ENCODE data around the gene PAQR3. TPM values are rescaled to one million over a fixed set of nuclear protein-coding genes. Genes with fewer than 3 reads are reported as not detected.

Gene PAQR3
- total and polyA plus RNA-seq, 2 of the 8 experiments (the other 6 are each of a cell fraction or from before 2014, with no cell fraction given) = 28.9 to 35.2 TPM

GRCh38 chr4:78938474-78938867, 767 bp downstream of the PAQR3 start:
- Histone ChIP-seq H4K20me1 (replicated peaks in 1 of 2; ENCODE audit: control insufficient read depth in 1 of 2, insufficient read depth in 2 of 2, low read length in 2 of 2) (peaks cover 2 to 4% of the 10 kb centered on the region in 2 experiments), H3K27me3 (replicated peaks in 1 of 4; ENCODE audit: control insufficient read depth in 3 of 4, extremely low read depth in 1 of 4, insufficient read depth in 3 of 4, low read length in 3 of 4) (peaks cover 0 to 13% (median 3%) of the 10 kb centered on the region in 4 experiments; a peak in 4 of 7 replicates), H3K27ac (ENCODE audit: low read depth, low read length) (no peak overlapping the region), H3K4me3 (ENCODE audit: extremely low read depth in 1 of 4, insufficient read depth in 2 of 4, low read depth in 3 of 4, low read length in 4 of 4) (peak overlapping the region; percentile 61 to 95 (median 86)), H4K91ac (replicated peaks; ENCODE audit: insufficient read length, low read length) (no peak overlapping the region), H3K14ac (ENCODE audit: insufficient read length) (no peak overlapping the region), H3K56ac (replicated peaks; ENCODE audit: insufficient read length, low read depth, low read length) (no peak overlapping the region), H4K5ac (ENCODE audit: insufficient read length, low read depth, low read length) (no peak overlapping the region), H3K79me1 (ENCODE audit: low read depth, low read length) (no peaks in the 10 kb centered on the region; the same call in 1 of the 2 replicates), H3K23ac (ENCODE audit: insufficient read length) (no peak overlapping the region), H2BK120ac (replicated peaks; ENCODE audit: low read depth, low read length) (no peak overlapping the region), H3K9ac (replicated peaks in 1 of 4; ENCODE audit: extremely low read depth in 1 of 4, low read depth in 3 of 4, low read length in 3 of 4) (peak overlapping the region; percentile 74 to 85 (median 76)), H3K4me1 (replicated peaks in 1 of 4; ENCODE audit: control insufficient read depth in 3 of 4, insufficient read depth in 4 of 4, low read length in 3 of 4) (peaks cover 0 to 14% (median 3%) of the 10 kb centered on the region in 4 experiments; a peak in 3 of 7 replicates), H3K18ac (ENCODE audit: extremely low read depth, low read length) (no peak overlapping the region; the same call in 1 of the 2 replicates), H4K8ac (ENCODE audit: extremely low read depth, insufficient read depth, low read length) (no peak overlapping the region), H2AK5ac (ENCODE audit: low read depth, low read length) (no peak overlapping the region), H3K4ac (replicated peaks; ENCODE audit: insufficient read length, low read depth, low read length) (no peak overlapping the region), H2BK12ac (ENCODE audit: low read depth, low read length) (0 out of 2 replicates have a peak overlapping the region, but pooled peaks have one; percentile 29), H3K23me2 (ENCODE audit: low read depth, low read length) (peaks cover 5% of the 10 kb centered on the region; the same call in 1 of the 2 replicates), H2BK5ac (ENCODE audit: low read depth, low read length) (no peak overlapping the region), H2BK20ac (ENCODE audit: low read length) (no peak overlapping the region), H3K4me2 (ENCODE audit: insufficient read depth in 1 of 2, low read depth in 2 of 2, low read length in 2 of 2) (peak overlapping the region; percentile 80 to 81), H2BK15ac (ENCODE audit: low read length) (no peak overlapping the region), H3K79me2 (ENCODE audit: control insufficient read depth in 1 of 2, insufficient read depth in 2 of 2, low read length in 2 of 2) (peaks cover 0 to 17% of the 10 kb centered on the region in 2 experiments; a peak in 3 of 4 replicates), H2AFZ (ENCODE audit: low read length) (peak overlapping the region; percentile 99; the same call in 1 of the 2 replicates), H3K36me3 (ENCODE audit: control insufficient read depth in 2 of 4, insufficient read depth in 4 of 4, low read length in 3 of 4) (peaks cover 0 to 3% (median 0%) of the 10 kb centered on the region in 4 experiments; a peak in 1 of 8 replicates), H3K9me3 (ENCODE audit: insufficient read depth in 2 of 2, low read depth in 1 of 2, low read length in 1 of 2) (no peaks in the 10 kb centered on the region)
- POLR2A ChIA-PET (ENCODE audit: partially characterized antibody) = interaction anchor here (1.3 kb wide), 1 partner anchor 24 kb away, joined by 3 read pairs; no protein-coding TSS in a partner anchor
- no peak for FAIRE-seq
- 27% methylated on average over 7 of the region's 7 CpGs; no CpG with 5 or more reads in 1 of the 2 experiments for WGBS, 2 experiments (ENCODE audit: extremely low coverage in 1 of 2, insufficient coverage in 1 of 2, insufficient read length in 1 of 2, insufficient replicate concordance in 2 of 2, low coverage in 1 of 2, low lambda C conversion rate in 2 of 2, missing lambda C conversion rate in 1 of 2)
- no peak for DNase-seq (ENCODE audit: low read depth in 1 of 2, low spot score in 2 of 2)
- CTCF ChIA-PET (ENCODE audit: partially characterized antibody) = interaction anchor here (1.4 to 3.3 kb wide), 2 partner anchors 14 to 1264 kb away, joined by 3 to 13 read pairs; no protein-coding TSS in a partner anchor
- TF ChIP-seq GABPA (IDR thresholded peaks at IDR 0.05; ENCODE audit: borderline replicate concordance, insufficient read depth, low read length) (no peak), YY1 (IDR thresholded peaks at IDR 0.05; ENCODE audit: low read depth, low read length) (no peak), USF2 (IDR thresholded peaks at IDR 0.05; ENCODE audit: low read length) (no peak), EGR1 (IDR thresholded peaks at IDR 0.05; ENCODE audit: borderline replicate concordance, low read depth, low read length) (no peak), CTCF (IDR thresholded peaks at IDR 0.05; ENCODE audit: control extremely low read depth in 1 of 3, insufficient read depth in 1 of 3, low read depth in 1 of 3, low read length in 3 of 3) (no peak), ATF2 (IDR thresholded peaks at IDR 0.05; ENCODE audit: low read length) (no peak), KDM4A (IDR thresholded peaks at IDR 0.05; ENCODE audit: low read depth, low read length, severe bottlenecking) (no peak)

All from H1 (cell line).